Stimulated activated CD8-positive, alpha-beta memory T cell treated with anti-CD3 and anti-CD28 coated beads, Interleukin-7, amount 100 ng/mL, for 4 hours (primary cell): ENCODE data around the gene NEDD4L.

ENCODE experiments used
- DNase-seq, 2 donors: peaks; one replicate each; pipeline ENCODE4 v3.0.0-alpha.2; 2020; ENCODE audit warnings: low read depth in 2 of 2

The NEDD4L gene

GRCh38 chr18:58052960-58053359 lies 8.9 kb downstream of the NEDD4L start:
- no peak for DNase-seq

GRCh38 chr18:58054041-58054781 lies 10.2 kb downstream of the NEDD4L start:
- DNase-seq = no peak

- no peak for DNase-seq
Measured at GRCh38 chr18:58055890-58056558, 12.0 kb downstream of the NEDD4L start.

- no peak for DNase-seq
Measured at GRCh38 chr18:58056852-58057251, 12.8 kb downstream of the NEDD4L start.

- DNase-seq = no peak
Measured at GRCh38 chr18:58057291-58057965, 13.4 kb downstream of the NEDD4L start.

GRCh38 chr18:58058720-58059119 lies 14.7 kb downstream of the NEDD4L start:
- DNase-seq = no peak

- no peak for DNase-seq
Measured at GRCh38 chr18:58060254-58060653, 16.2 kb downstream of the NEDD4L start.

- no peak for DNase-seq
Measured at GRCh38 chr18:58061349-58061748, 17.3 kb downstream of the NEDD4L start.

- DNase-seq = no peak
Measured at GRCh38 chr18:58064406-58064998, 20.5 kb downstream of the NEDD4L start.

- no peak for DNase-seq
Measured at GRCh38 chr18:58065956-58066355, 21.9 kb downstream of the NEDD4L start.

- DNase-seq = no peak
Measured at GRCh38 chr18:58067601-58068000, 23.6 kb downstream of the NEDD4L start.

- no peak for DNase-seq
Measured at GRCh38 chr18:58069099-58069498, 25.1 kb downstream of the NEDD4L start.

- no peak for DNase-seq
Measured at GRCh38 chr18:58069721-58070292, 25.8 kb downstream of the NEDD4L start.

- no peak for DNase-seq
Measured at GRCh38 chr18:58076052-58076451, 32.0 kb downstream of the NEDD4L start.

GRCh38 chr18:58077329-58077728 lies 33.3 kb downstream of the NEDD4L start:
- DNase-seq = no peak

- DNase-seq = no peak
Measured at GRCh38 chr18:58078889-58079573, 35.0 kb downstream of the NEDD4L start.

GRCh38 chr18:58080451-58080850 lies 36.4 kb downstream of the NEDD4L start:
- DNase-seq = no peak

GRCh38 chr18:58087928-58088690 lies 44.1 kb downstream of the NEDD4L start:
- DNase-seq = no peak

GRCh38 chr18:58088691-58089065 lies 44.7 kb downstream of the NEDD4L start:
- no peak for DNase-seq

GRCh38 chr18:58091099-58091611 lies 47.1 kb downstream of the NEDD4L start:
- no peak for DNase-seq
